GM19463 (cell line): ENCODE results near the gene SLX4.

ENCODE experiments used
- ATAC-seq: cut with Tn5 transposase; IDR thresholded peaks from one replicate; pipeline ENCODE4 v1.9.1; 2021; ENCODE audit warnings: mild to moderate bottlenecking, moderate library complexity; ENCODE audit not compliant: unreplicated experiment

The SLX4 gene

DNA sequence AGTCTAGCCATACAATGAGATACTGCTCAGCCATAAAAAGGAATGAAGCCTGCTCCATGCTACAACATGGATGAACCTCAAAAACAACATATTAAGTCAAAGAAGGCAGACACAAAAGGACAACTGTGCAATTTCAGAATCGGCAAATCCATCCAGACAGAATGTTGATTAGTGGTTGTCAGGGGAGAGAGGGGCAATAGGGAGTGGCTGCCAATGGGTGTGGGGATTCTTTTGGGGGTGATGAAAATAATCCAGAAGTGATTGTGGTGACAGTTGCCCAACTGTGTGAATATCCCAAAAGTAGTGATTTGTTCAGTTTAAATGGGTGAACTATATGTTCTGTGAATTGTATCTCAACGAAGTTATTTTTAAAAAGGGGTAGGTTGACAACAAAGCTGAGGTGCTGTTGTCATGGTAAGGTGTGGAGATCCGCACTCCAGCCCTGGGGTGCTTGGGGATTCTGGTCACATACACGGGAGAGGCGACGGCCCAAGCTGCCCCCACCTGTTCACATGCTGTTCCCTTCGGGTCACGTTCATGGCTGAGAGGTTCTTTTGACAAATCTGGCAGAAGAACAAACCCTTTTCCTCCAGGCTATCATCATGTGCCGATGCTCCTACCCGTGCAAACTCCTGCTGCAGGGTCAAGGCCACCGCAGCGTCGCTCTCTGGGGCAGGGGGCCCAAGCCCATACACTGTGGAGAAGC lies 9.6 kb downstream of the SLX4 start:
- no peak for ATAC-seq

DNA sequence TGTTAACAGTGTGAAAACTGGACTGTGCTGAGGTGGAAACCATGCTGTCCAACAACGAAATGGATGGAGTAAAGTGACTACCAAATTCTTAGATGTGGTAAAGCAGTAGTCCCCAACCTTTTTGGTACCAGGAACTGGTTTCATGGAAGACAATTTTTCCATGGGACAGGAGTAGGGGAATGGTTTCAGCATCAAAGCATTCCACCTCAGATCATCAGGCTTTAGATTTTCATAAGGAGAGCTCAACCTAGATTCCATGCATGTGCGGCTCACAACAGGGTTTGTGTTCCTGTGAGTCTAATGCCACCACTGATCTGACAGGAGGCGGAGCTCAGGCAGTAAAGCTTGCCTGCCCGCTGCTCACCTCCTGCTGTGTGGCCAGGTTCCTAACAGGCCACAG lies 11.5 kb downstream of the SLX4 start:
- ATAC-seq = no peak

DNA sequence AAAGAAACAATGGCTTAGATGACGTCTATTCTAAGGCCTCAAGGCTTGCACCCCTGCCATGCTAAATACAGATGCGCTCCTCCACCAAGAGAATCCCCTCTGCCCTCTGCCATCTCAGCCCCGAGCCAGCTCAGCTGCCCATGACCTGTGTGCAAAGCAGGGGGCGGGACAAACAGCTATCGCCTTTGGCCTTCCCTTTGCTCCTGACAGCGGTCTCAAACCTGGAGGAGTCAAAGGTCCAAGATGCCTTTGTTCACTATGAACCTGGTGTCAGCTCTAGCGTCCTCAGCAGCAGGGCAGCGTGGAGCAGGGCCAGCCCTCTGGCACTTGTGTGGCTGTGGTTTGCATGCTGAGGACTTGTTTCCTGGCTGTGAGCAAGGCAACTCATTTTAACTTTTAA lies 12.3 kb downstream of the SLX4 start:
- no peak for ATAC-seq

- no peak for ATAC-seq
Observed at GRCh38 chr16:3598236-3598635, 13.2 kb downstream of the SLX4 start.

GRCh38 chr16:3597676-3598075 lies 13.7 kb downstream of the SLX4 start:
- no peak for ATAC-seq

GRCh38 chr16:3597226-3597625 lies 14.2 kb downstream of the SLX4 start:
- no peak for ATAC-seq

- ATAC-seq = no peak
Observed at GRCh38 chr16:3596101-3596861, 15.1 kb downstream of the SLX4 start.

GRCh38 chr16:3595521-3596021 lies 15.8 kb downstream of the SLX4 start:
- no peak for ATAC-seq

GRCh38 chr16:3595110-3595486 lies 16.3 kb downstream of the SLX4 start:
- no peak for ATAC-seq

GRCh38 chr16:3594316-3595109 lies 16.9 kb downstream of the SLX4 start:
- ATAC-seq = no peak

DNA sequence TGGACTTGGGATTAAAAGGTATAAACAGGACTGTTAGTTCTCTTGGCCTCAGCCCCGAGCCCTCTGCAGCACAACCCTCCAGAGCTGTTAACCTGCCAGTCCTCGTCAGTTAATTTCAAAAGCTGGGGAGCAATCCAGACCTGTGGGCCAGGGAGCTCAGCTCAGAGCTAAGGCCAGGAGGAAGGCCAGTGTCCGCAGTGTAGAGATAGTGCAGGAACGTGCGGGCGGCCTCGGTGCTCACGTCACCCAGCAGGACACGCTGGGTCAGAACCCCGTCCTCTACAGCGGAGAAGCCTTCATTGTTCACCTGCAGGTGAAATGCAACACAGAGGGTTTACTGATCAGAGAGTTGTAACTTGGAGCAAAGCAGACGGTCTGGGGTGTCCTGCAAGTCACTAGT lies 18.8 kb downstream of the SLX4 start:
- ATAC-seq = no peak

GRCh38 chr16:3591991-3592390 lies 19.4 kb downstream of the SLX4 start:
- no peak for ATAC-seq

- ATAC-seq = no peak
Observed at GRCh38 chr16:3591436-3591803, 20.0 kb downstream of the SLX4 start.

- no peak for ATAC-seq
Observed at GRCh38 chr16:3590736-3591435, 20.5 kb downstream of the SLX4 start.

DNA sequence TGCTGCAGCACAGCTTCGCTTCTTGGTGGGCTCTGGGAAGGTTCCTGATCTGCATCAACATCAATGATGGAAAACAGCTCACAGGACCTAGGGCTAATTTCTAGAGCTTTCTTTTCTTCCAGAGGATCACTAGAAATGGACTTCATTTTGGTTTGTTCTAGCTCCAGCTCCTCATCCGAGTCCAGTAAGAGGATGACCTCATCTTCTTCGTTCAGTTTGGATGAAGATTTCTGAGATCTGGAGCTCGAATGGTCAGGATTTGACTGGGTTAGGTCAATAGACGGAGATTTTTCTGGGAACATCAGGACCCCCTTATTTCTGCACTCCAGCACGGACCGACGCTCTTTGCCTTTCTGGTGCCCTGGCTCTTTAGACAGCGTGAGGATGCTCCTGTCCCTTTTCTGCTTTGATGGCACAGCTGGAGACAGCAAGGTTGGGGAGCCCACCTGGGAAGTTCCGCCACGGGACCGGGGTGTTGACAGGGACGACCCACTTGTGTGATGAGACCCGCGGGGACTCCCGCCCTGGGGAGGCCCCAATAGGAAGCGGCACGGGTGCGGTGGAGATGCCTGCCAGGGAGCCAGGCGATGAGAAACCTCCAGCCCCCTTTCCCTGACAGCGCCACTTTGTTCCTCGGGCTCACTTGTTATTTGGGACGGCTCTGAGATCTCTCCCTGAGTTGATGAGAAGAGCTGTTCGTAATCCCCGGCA lies 21.3 kb downstream of the SLX4 start:
- ATAC-seq = no peak

GRCh38 chr16:3589441-3589921 lies 21.9 kb downstream of the SLX4 start:
- ATAC-seq = no peak

GRCh38 chr16:3589001-3589400 lies 22.4 kb downstream of the SLX4 start:
- no peak for ATAC-seq

GRCh38 chr16:3587547-3588110 lies 23.8 kb downstream of the SLX4 start:
- ATAC-seq = no peak

DNA sequence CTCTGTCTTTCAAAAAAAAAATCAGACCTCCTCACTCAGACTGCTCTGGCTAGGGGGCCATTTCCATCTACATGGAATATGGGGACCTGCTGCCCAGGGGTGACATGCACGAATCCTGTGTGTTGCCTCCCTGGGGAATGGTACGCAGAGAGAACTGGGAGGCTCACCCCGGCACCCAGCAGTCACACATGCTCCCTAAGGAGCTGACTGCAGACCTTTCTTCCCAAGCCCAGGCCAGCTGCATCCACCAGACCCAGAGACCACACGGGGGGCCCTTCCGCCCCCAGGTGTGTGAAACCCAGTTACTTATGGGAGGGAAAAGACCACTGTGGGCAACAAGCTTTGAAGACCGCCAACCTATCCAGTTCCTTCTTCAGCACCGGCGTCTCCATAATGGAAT lies 27.0 kb downstream of the SLX4 start:
- no peak for ATAC-seq
